Body of pancreas (tissue), 4 donors: Measurements from ENCODE around the gene ERBB4. TPM values are rescaled to one million over a fixed set of nuclear protein-coding genes. Genes with fewer than 3 reads are reported as not detected.
"Not testable (repeated sequence)": the region's sequence is repeated elsewhere in the genome, so short reads cannot be mapped to it uniquely, and the experiment has no call there.

Experiments used
- ATAC-seq: fragments of 150-250 bp; one replicate; pipeline ENCODE4 v1.9.1; 2016
- DNase-seq, 4 donors: peaks; one replicate each; pipeline ENCODE4 v3.0.0-alpha.2; 2019
- H3K27ac ChIP-seq, 4 donors: fragments of 200-600 bp; sonication (generic); 1 replicate in 3 of 4; 2 replicates in 1 of 4; pipeline versions ENCODE4 v1.5.1 to v1.6.1; 2016 to 2019; ENCODE audit warnings: mild to moderate bottlenecking in 1 of 4, mixed read lengths in 1 of 4, moderate library complexity in 1 of 4
- H3K27me3 ChIP-seq, 2 donors: fragments of 200-600 bp; sonication (generic); one replicate each; pipeline ENCODE4 v1.6.0; 2016; ENCODE audit warnings: mild to moderate bottlenecking in 1 of 2
- H3K36me3 ChIP-seq, 2 donors: fragments of 200-600 bp; sonication (generic); replicated peaks in 1 of 2; 2 replicates each; pipeline ENCODE4 v1.5.1; 2016; ENCODE audit warnings: low read depth in 2 of 2; ENCODE audit not compliant: insufficient read depth in 1 of 2
- H3K4me1 ChIP-seq: fragments of 200-600 bp; sonication (generic); one replicate; pipeline ENCODE4 v1.6.0; 2016
- H3K4me3 ChIP-seq, 2 donors: fragments of 200-600 bp; sonication (generic); 1 replicate in 1 of 2; 2 replicates in 1 of 2; pipeline ENCODE4 v1.5.1; 2016 to 2019
- H3K9me3 ChIP-seq, 3 donors: fragments of 200-600 bp; sonication (generic); 1 replicate in 2 of 3; 2 replicates in 1 of 3; pipeline ENCODE4 v1.5.1; 2016
- CTCF ChIP-seq, 7 experiments: fragments of 450-650 bp in 4 of 7; fragments of 200-600 bp in 3 of 7; sonication (generic) in 3 of 7; IDR thresholded peaks; one replicate each; pipeline ENCODE4 v1.5.1; 2016 to 2019; ENCODE audit warnings: antibody characterized with exemption in 7 of 7
- POLR2A ChIP-seq, 3 donors: fragments of 450-650 bp; IDR thresholded peaks; one replicate each; pipeline ENCODE4 v1.6.1; 2016; ENCODE audit warnings: antibody characterized with exemption in 3 of 3, mild to moderate bottlenecking in 2 of 3
- WGBS, 2 donors: methylation state at CpG; one replicate each; pipeline ENCODE4 v1.1.5; 2017; 5-methylcytosine and 5-hydroxymethylcytosine counted together
- intact Hi-C: fragments of 100-400 bp; cut with DNase I; formaldehyde crosslinking; loops from one replicate; pipeline ENCODE4 v1.15.1; 2023
- total RNA-seq, 2 donors: library from RNA; depleted of rRNA; stranded (reverse); fragments of >200 nt; gene quantifications; one replicate each; pipeline ENCODE4 v1.1.0, GENCODE V29; 2016

The ERBB4 gene
- total RNA-seq, 2 donors from 2014 or later, result 1.6 to 4.4 TPM

GRCh38 chr2:211730215-211730614, 808.4 kb downstream of the ERBB4 start:
- no peak for DNase-seq
- Histone ChIP-seq H3K27ac (no peak overlapping the region), H3K27me3 (no peaks in the 10 kb centered on the region), H3K9me3 (no peaks in the 10 kb centered on the region), H3K4me3 (no peak overlapping the region), H3K4me1 (no peaks in the 10 kb centered on the region), H3K36me3 (no peaks in the 10 kb centered on the region)
- intact Hi-C loops, result no loop called here
- no peak for TF ChIP-seq POLR2A (IDR thresholded peaks at IDR 0.05)
- no peak for TF ChIP-seq CTCF (IDR thresholded peaks at IDR 0.05)
- WGBS, 2 donors, result 64 to 70% methylated on average over 2 of the region's 2 CpGs
- no peak for ATAC-seq

- Histone ChIP-seq H3K4me1 (no peaks in the 10 kb centered on the region), H3K9me3 (no peaks in the 10 kb centered on the region), H3K27me3 (no peaks in the 10 kb centered on the region), H3K4me3 (no peak overlapping the region), H3K27ac (no peak overlapping the region), H3K36me3 (no peaks in the 10 kb centered on the region)
- no peak for ATAC-seq
- no peak for DNase-seq
- intact Hi-C loops, result no loop called here
- TF ChIP-seq CTCF (IDR thresholded peaks at IDR 0.05) (no peak), POLR2A (IDR thresholded peaks at IDR 0.05) (no peak)
Observed at GRCh38 chr2:211729433-211729832, 809.2 kb downstream of the ERBB4 start.

- H3K27me3 ChIP-seq, result no peaks in the 10 kb centered on the region
- no peak for DNase-seq
- intact Hi-C loops, result no loop called here
- no peaks in the 10 kb centered on the region for H3K4me1 ChIP-seq
- no peak for TF ChIP-seq CTCF (IDR thresholded peaks at IDR 0.05)
- TF ChIP-seq POLR2A (IDR thresholded peaks at IDR 0.05), result no peak
- no peak for ATAC-seq
- 80 to 87% methylated on average over 5 of the region's 5 CpGs for WGBS, 2 donors
- no peak overlapping the region for H3K27ac ChIP-seq
- no peak overlapping the region for H3K4me3 ChIP-seq
- H3K36me3 ChIP-seq, result no peaks in the 10 kb centered on the region
- no peaks in the 10 kb centered on the region for H3K9me3 ChIP-seq
Observed at GRCh38 chr2:211724933-211725332, 813.7 kb downstream of the ERBB4 start.

GRCh38 chr2:211723398-211723797, 815.2 kb downstream of the ERBB4 start:
- no peaks in the 10 kb centered on the region for H3K9me3 ChIP-seq
- WGBS, 2 donors, result 77 to 90% methylated on average over 1 of the region's 1 CpG
- ATAC-seq (no peak), DNase-seq (no peak)
- TF ChIP-seq CTCF (IDR thresholded peaks at IDR 0.05) (no peak), POLR2A (IDR thresholded peaks at IDR 0.05) (no peak)
- H3K4me1 ChIP-seq, result no peaks in the 10 kb centered on the region
- H3K27me3 ChIP-seq, result no peaks in the 10 kb centered on the region
- intact Hi-C loops, result no loop called here
- no peak overlapping the region for H3K27ac ChIP-seq
- H3K36me3 ChIP-seq, result no peaks in the 10 kb centered on the region
- H3K4me3 ChIP-seq, result no peak overlapping the region

GRCh38 chr2:211722928-211723327, 815.7 kb downstream of the ERBB4 start:
- Histone ChIP-seq H3K36me3 (no peaks in the 10 kb centered on the region), H3K27me3 (no peaks in the 10 kb centered on the region), H3K4me1 (no peaks in the 10 kb centered on the region), H3K9me3 (no peaks in the 10 kb centered on the region), H3K4me3 (no peak overlapping the region), H3K27ac (no peak overlapping the region)
- intact Hi-C loops, result no loop called here
- DNase-seq (no peak), ATAC-seq (no peak)
- WGBS, 2 donors, result 80 to 81% methylated on average over 2 of the region's 2 CpGs
- TF ChIP-seq CTCF (IDR thresholded peaks at IDR 0.05) (no peak), POLR2A (IDR thresholded peaks at IDR 0.05) (no peak)

DNA sequence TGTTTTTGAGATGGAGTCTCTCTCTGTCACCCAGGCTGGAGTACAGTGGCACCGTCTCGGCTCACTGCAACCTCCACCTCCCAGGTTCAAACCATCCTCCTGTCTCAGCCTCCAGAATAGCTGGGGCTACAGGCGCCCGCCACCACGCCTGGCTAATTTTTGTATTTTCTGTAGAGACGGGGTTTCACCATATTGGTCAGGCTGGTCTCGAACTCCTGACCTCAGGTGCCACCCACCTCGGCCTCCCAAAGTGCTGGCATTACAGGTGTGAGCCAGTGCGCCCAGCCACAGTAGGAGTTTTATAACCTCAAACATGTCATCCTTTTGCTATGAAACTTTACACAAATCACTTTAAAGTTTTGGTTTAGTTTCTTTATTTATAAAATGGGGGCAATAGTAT, 816.7 kb downstream of the ERBB4 start:
- DNase-seq, H3K4me1 ChIP-seq, H3K36me3 ChIP-seq, H3K9me3 ChIP-seq, H3K27ac ChIP-seq, H3K4me3 ChIP-seq, intact Hi-C loops, H3K27me3 ChIP-seq, ATAC-seq: not testable (repeated sequence)
- 90 to 91% methylated on average over 9 of the region's 9 CpGs for WGBS, 2 donors
